D341Med (cell line): ENCODE measurements around the gene PIK3CG.
"Not testable (repeated sequence)": the region's sequence is repeated elsewhere in the genome, so short reads cannot be mapped to it uniquely, and the experiment has no call there.

Experiments
- DNase-seq: peaks from one replicate; pipeline ENCODE4 v3.0.0; 2012; ENCODE audit warnings: low spot score

The PIK3CG gene

GRCh38 chr7:106887421-106887820, 22.3 kb downstream of the PIK3CG start:
- no peak for DNase-seq

GRCh38 chr7:106888204-106888603, 23.1 kb downstream of the PIK3CG start:
- no peak for DNase-seq

GRCh38 chr7:106890952-106891351, 25.9 kb downstream of the PIK3CG start:
- no peak for DNase-seq

- DNase-seq: no peak
Measured at GRCh38 chr7:106891548-106892410, 26.7 kb downstream of the PIK3CG start.

- DNase-seq: no peak
Measured at GRCh38 chr7:106893591-106893990, 28.5 kb downstream of the PIK3CG start.

GRCh38 chr7:106895246-106895864, 30.3 kb downstream of the PIK3CG start:
- no peak for DNase-seq

- DNase-seq: no peak
Measured at GRCh38 chr7:106896231-106896630, 31.1 kb downstream of the PIK3CG start.

- DNase-seq: not testable (repeated sequence)
Measured at GRCh38 chr7:106897553-106897952, 32.5 kb downstream of the PIK3CG start.

- DNase-seq: not testable (repeated sequence)
Measured at GRCh38 chr7:106898967-106899366, 33.9 kb downstream of the PIK3CG start.

- DNase-seq: no peak
Measured at GRCh38 chr7:106901828-106902441, 36.9 kb downstream of the PIK3CG start.

GRCh38 chr7:106905734-106906133, 40.7 kb downstream of the PIK3CG start:
- DNase-seq: no peak

GRCh38 chr7:106911959-106912358, 46.9 kb downstream of the PIK3CG start:
- no peak for DNase-seq

GRCh38 chr7:106914018-106914607, 49.0 kb downstream of the PIK3CG start:
- DNase-seq: no peak

- DNase-seq: no peak
Measured at GRCh38 chr7:106915407-106915806, 50.3 kb downstream of the PIK3CG start.

- no peak for DNase-seq
Measured at GRCh38 chr7:106915873-106916272, 50.8 kb downstream of the PIK3CG start.

- DNase-seq: peak; percentile 48
Measured at GRCh38 chr7:106916679-106917078, 51.6 kb downstream of the PIK3CG start.

- no peak for DNase-seq
Measured at GRCh38 chr7:106918991-106919390, 53.9 kb downstream of the PIK3CG start.

- DNase-seq: not testable (repeated sequence)
Measured at GRCh38 chr7:106924468-106924867, 59.4 kb downstream of the PIK3CG start.

GRCh38 chr7:106926892-106927291, 61.8 kb downstream of the PIK3CG start:
- no peak for DNase-seq

GRCh38 chr7:106927536-106927935, 62.5 kb downstream of the PIK3CG start:
- DNase-seq: no peak

- DNase-seq: not testable (repeated sequence)
Measured at GRCh38 chr7:106929616-106930015, 64.5 kb downstream of the PIK3CG start.

GRCh38 chr7:106936236-106936635, 71.2 kb downstream of the PIK3CG start:
- no peak for DNase-seq

- DNase-seq: not testable (repeated sequence)
Measured at GRCh38 chr7:106938122-106938521, 73.0 kb downstream of the PIK3CG start.
